NK-92 treated with Interleukin-12 subunit alpha and Interleukin-12 subunit beta, amount 100 ng/mL, for 24 hours (cell line): ENCODE measurements around the gene NBPF26.
"Not testable (repeated sequence)": the region's sequence is repeated elsewhere in the genome, so short reads cannot be mapped to it uniquely, and the experiment has no call there.

Experiments
- DNase-seq: peaks from one replicate; lab custom pipeline; 2025; lab: John Stamatoyannopoulos, UW

NBPF26 gene

GRCh38 chr1:120723715-120724402 is at the start of gene NBPF26:
Gene NBPF26 (plus strand): TSS chr1:120723945.
- peak; percentile 18 for DNase-seq

GRCh38 chr1:120680106-120680819 is 43.5 kb upstream of the NBPF26 start:
- not testable (repeated sequence) for DNase-seq

GRCh38 chr1:120680938-120681337 is 42.8 kb upstream of the NBPF26 start:
- DNase-seq = not testable (repeated sequence)

- DNase-seq = not testable (repeated sequence)
These were observed 39.3 kb upstream of the NBPF26 start for GRCh38 chr1:120684397-120684796.

- not testable (repeated sequence) for DNase-seq
These were observed 38.1 kb upstream of the NBPF26 start for GRCh38 chr1:120685622-120686021.

GRCh38 chr1:120687250-120687649 is 36.5 kb upstream of the NBPF26 start:
- DNase-seq = not testable (repeated sequence)

- DNase-seq = not testable (repeated sequence)
These were observed 22.8 kb upstream of the NBPF26 start for GRCh38 chr1:120700807-120701562.

- not testable (repeated sequence) for DNase-seq
These were observed 409 bp upstream of the NBPF26 start for GRCh38 chr1:120723358-120723714.

- not testable (repeated sequence) for DNase-seq
These were observed 762 bp downstream of the NBPF26 start for GRCh38 chr1:120724507-120724906.

GRCh38 chr1:120728811-120729210 is 5.1 kb downstream of the NBPF26 start:
- not testable (repeated sequence) for DNase-seq

- DNase-seq = not testable (repeated sequence)
These were observed 45.3 kb downstream of the NBPF26 start for GRCh38 chr1:120769090-120769489.

GRCh38 chr1:120805452-120805851 is 81.7 kb downstream of the NBPF26 start:
- not testable (repeated sequence) for DNase-seq

- DNase-seq = not testable (repeated sequence)
These were observed 88.1 kb downstream of the NBPF26 start for GRCh38 chr1:120811822-120812221.

- not testable (repeated sequence) for DNase-seq
These were observed 101.3 kb downstream of the NBPF26 start for GRCh38 chr1:120825051-120825450.

- not testable (repeated sequence) for DNase-seq
These were observed 102.9 kb downstream of the NBPF26 start for GRCh38 chr1:120826623-120827022.

GRCh38 chr1:120844186-120844944 is 120.6 kb downstream of the NBPF26 start:
- not testable (repeated sequence) for DNase-seq

GRCh38 chr1:120844945-120845330 is 121.2 kb downstream of the NBPF26 start:
- not testable (repeated sequence) for DNase-seq

GRCh38 chr1:120849400-120850286 is 125.9 kb downstream of the NBPF26 start:
- DNase-seq = not testable (repeated sequence)

GRCh38 chr1:120850287-120850536 is 126.5 kb downstream of the NBPF26 start:
- DNase-seq = not testable (repeated sequence)

GRCh38 chr1:120850537-120851421 is 127.0 kb downstream of the NBPF26 start:
- DNase-seq = peak; percentile 63
